Uterus (tissue), 2 donors: ENCODE data around the gene IL17RD.

ENCODE experiments used
- POLR2A ChIP-seq, 2 donors: fragments of 450-650 bp; IDR thresholded peaks; one replicate each; pipeline ENCODE4 v1.6.1; 2016; ENCODE audit warnings: antibody characterized with exemption in 2 of 2, mild to moderate bottlenecking in 1 of 2, moderate library complexity in 1 of 2
- TF ChIP-seq, protein P1 (sequence below), 4 experiments: fragments of 200-600 bp in 2 of 4; fragments of 450-650 bp in 2 of 4; sonication (generic) in 2 of 4; IDR thresholded peaks; one replicate each; pipeline ENCODE4 v1.5.1; 2016 to 2019; ENCODE audit warnings: antibody characterized with exemption in 4 of 4, mild to moderate bottlenecking in 2 of 4, moderate library complexity in 1 of 4

DNA sequence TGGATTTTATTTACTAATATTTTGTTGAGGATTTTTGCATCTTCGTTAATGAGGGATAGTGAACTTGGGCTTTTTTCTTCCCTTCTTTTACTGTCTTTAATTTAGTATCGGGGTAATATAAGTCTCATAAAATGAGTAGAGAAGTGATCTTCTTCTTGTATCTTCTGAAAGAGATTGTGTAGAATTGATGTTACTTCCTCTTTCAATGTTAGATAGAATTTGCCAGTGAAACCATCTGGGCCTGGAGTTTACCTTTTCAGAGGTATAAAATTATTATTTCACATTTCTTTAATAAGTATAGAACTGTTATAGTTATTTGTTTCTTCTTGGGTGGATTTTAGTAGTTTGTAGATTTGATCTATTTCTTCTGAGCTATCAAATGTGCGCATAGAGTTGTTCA, 26.9 kb upstream of the IL17RD start:
- TF ChIP-seq, protein P1, sequence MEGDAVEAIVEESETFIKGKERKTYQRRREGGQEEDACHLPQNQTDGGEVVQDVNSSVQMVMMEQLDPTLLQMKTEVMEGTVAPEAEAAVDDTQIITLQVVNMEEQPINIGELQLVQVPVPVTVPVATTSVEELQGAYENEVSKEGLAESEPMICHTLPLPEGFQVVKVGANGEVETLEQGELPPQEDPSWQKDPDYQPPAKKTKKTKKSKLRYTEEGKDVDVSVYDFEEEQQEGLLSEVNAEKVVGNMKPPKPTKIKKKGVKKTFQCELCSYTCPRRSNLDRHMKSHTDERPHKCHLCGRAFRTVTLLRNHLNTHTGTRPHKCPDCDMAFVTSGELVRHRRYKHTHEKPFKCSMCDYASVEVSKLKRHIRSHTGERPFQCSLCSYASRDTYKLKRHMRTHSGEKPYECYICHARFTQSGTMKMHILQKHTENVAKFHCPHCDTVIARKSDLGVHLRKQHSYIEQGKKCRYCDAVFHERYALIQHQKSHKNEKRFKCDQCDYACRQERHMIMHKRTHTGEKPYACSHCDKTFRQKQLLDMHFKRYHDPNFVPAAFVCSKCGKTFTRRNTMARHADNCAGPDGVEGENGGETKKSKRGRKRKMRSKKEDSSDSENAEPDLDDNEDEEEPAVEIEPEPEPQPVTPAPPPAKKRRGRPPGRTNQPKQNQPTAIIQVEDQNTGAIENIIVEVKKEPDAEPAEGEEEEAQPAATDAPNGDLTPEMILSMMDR (IDR thresholded peaks at IDR 0.05), result no peak
- TF ChIP-seq POLR2A (IDR thresholded peaks at IDR 0.05), result no peak
